PFSK-1 (cell line): ENCODE measurements around the gene KANK4.

Source experiments
- FOXP2 ChIP-seq: optimal IDR thresholded peaks from 2 replicates; pipeline ENCODE3; 2011; ENCODE audit warnings: borderline replicate concordance, control low read depth, inconsistent platforms; ENCODE audit not compliant: insufficient read depth; ENCODE audit errors: extremely low read length, extremely low read depth
- POLR2AphosphoS5 ChIP-seq: IDR thresholded peaks from 2 replicates; pipeline ENCODE4 v1.6.1; 2012; ENCODE audit warnings: low read depth, mild to moderate bottlenecking, control low read depth, low read length, moderate library complexity
- SIN3A ChIP-seq: IDR thresholded peaks from 2 replicates; pipeline ENCODE4 v1.6.1; 2012; ENCODE audit warnings: mild to moderate bottlenecking, low read length, moderate library complexity, borderline replicate concordance; ENCODE audit not compliant: insufficient read depth
- TAF1 ChIP-seq: IDR thresholded peaks from 2 replicates; pipeline ENCODE4 v1.6.1; 2012; ENCODE audit warnings: low read length, control low read depth, borderline replicate concordance; ENCODE audit not compliant: insufficient read depth
- TF ChIP-seq, protein P1 (sequence below), 2 experiments: IDR thresholded peaks; 2 replicates each; pipeline versions ENCODE4 v1.6.1 to v1.8.0; 2011 to 2012; ENCODE audit warnings: low read depth in 2 of 2, low read length in 2 of 2, control low read depth in 1 of 2, inconsistent platforms in 1 of 2, mild to moderate bottlenecking in 1 of 2, moderate library complexity in 1 of 2; ENCODE audit not compliant: insufficient read depth in 1 of 2

Gene KANK4

GRCh38 chr1:62188111-62188510 is 131.1 kb downstream of the KANK4 start:
- TF ChIP-seq, protein P1, sequence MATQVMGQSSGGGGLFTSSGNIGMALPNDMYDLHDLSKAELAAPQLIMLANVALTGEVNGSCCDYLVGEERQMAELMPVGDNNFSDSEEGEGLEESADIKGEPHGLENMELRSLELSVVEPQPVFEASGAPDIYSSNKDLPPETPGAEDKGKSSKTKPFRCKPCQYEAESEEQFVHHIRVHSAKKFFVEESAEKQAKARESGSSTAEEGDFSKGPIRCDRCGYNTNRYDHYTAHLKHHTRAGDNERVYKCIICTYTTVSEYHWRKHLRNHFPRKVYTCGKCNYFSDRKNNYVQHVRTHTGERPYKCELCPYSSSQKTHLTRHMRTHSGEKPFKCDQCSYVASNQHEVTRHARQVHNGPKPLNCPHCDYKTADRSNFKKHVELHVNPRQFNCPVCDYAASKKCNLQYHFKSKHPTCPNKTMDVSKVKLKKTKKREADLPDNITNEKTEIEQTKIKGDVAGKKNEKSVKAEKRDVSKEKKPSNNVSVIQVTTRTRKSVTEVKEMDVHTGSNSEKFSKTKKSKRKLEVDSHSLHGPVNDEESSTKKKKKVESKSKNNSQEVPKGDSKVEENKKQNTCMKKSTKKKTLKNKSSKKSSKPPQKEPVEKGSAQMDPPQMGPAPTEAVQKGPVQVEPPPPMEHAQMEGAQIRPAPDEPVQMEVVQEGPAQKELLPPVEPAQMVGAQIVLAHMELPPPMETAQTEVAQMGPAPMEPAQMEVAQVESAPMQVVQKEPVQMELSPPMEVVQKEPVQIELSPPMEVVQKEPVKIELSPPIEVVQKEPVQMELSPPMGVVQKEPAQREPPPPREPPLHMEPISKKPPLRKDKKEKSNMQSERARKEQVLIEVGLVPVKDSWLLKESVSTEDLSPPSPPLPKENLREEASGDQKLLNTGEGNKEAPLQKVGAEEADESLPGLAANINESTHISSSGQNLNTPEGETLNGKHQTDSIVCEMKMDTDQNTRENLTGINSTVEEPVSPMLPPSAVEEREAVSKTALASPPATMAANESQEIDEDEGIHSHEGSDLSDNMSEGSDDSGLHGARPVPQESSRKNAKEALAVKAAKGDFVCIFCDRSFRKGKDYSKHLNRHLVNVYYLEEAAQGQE (IDR thresholded peaks at IDR 0.05; ENCODE audit: insufficient read depth in 1 of 2, low read depth in 2 of 2, low read length in 2 of 2): no peak
- TF ChIP-seq TAF1: no peak
- no peak for TF ChIP-seq SIN3A
- no peak for TF ChIP-seq POLR2AphosphoS5
- TF ChIP-seq FOXP2: no peak

GRCh38 chr1:62187548-62187947 is 131.7 kb downstream of the KANK4 start:
- no peak for TF ChIP-seq SIN3A
- TF ChIP-seq TAF1: no peak
- no peak for TF ChIP-seq FOXP2
- TF ChIP-seq, protein P1 (IDR thresholded peaks at IDR 0.05; ENCODE audit: insufficient read depth in 1 of 2, low read depth in 2 of 2, low read length in 2 of 2): no peak
- no peak for TF ChIP-seq POLR2AphosphoS5
